Urothelium cell line (cell line): Measurements from ENCODE around the gene CNOT3.
A peak's percentile ranks its signal among the peaks of the same experiment; 100 is the strongest.
"Not testable (repeated sequence)": the region's sequence is repeated elsewhere in the genome, so short reads cannot be mapped to it uniquely, and the experiment has no call there.

Source experiments
- DNase-seq: peaks from one replicate; pipeline ENCODE4 v3.0.0; 2011; ENCODE audit warnings: low spot score, mixed read lengths
- FAIRE-seq: peaks from 2 replicates; lab custom pipeline; 2011; peaks lifted over from hg19 to GRCh38; lab: Jason Lieb, UNC

The CNOT3 gene

DNA sequence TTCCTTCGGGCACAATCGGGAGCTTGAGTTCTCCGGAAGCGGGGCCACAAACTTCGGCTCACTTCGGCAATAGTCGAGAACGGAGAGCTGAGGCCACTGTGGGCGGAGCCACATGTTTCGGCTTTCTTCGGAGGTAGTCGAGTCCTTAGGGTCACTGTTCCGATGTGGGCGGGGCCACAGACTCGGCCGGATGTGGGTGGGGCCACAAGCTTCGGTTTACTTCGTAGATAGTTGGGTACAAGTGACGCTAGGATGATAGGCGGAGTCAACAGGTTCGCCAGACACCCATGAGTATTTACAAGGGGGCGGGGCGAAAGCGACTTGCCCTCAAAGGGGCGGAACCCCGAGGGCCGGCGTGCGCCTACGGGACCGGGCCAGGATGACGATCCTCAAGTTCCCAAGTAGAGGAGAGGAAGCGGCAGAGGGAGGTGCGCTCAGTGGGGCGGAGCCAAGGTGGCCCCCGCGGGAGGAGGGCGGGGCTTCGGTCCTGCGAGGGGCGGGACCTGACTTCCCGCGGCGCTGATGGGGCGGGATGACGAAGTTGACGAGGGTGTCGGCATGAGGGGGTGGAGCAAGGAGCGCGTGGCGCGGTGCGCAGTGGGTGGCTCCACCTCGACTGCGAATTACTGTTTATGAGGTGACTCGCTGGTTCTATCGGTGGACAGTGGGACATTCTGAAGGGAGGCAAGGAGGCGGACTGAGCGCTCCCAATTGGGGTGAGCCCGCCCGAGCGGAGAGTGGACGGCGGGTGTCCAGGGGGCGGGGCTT lies 52.4 kb downstream of the CNOT3 start:
- FAIRE-seq (peak; percentile 98), DNase-seq (peak; percentile 92)

DNA sequence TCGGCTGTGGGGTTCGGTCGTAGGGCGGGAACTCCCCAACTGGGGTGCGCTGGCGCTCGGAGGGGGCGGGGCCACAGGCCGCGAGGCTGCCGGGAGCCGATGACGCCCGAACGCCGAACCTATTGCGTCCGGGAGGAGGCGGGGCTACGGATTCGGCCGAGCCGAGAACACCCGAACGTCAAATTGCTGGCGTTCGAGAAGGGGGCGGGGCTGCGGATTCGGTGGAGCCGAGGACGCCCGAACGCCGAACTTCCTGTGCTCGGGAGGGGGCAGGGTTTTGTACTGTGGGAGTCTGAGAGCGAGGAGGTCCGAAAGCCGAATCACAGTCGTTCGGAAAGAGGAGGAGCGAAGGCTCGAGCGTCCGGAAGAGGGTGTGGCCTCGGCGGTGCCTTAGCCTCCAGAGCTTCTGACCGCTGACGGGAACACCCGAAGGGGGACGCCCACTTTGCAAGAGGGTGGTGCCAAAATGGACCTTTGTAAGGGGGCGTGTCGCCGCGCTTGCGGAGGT lies 53.0 kb downstream of the CNOT3 start:
- DNase-seq (peak; percentile 88), FAIRE-seq (no peak)

DNA sequence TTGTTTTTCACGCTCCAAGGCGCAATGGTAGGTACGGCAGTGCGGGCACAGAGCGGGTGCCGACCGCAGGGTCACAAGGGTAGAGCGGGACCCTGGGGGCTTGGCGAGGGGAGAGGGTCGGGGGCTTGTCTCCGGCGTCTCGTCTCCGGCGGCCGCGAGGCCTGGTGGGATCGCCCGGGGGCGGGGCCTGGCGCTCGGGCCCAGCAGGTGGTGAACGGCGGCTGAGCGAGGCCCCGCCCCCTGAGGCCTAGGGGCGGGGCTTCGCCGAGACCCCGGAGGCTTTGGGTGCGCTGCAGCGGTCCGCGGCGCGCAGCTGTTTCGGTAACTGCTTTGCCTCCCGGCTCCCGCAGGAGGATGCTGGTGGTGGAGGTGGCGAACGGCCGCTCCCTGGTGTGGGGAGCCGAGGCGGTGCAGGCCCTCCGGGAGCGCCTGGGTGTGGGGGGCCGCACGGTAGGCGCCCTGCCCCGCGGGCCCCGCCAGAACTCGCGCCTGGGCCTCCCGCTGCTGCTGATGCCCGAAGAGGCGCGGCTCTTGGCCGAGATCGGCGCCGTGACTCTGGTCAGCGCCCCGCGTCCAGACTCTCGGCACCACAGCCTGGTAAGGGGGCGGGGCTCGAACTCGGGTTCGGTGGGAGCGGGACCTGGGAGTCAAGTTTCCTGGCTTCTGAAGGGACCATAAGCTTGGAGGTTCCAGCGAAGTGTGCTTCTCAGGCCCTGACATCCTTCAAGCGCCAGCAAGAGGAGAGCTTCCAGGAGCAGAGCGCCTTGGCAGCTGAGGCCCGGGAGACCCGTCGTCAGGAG lies 53.6 kb downstream of the CNOT3 start, which contains the start of gene TSEN34:
TSS of gene TSEN34 (plus strand) at position 298 of the 800 bp plus-strand sequence. CDS start at position 355, 57 bp downstream.
- FAIRE-seq (no peak), DNase-seq (peak; percentile 84)

DNA sequence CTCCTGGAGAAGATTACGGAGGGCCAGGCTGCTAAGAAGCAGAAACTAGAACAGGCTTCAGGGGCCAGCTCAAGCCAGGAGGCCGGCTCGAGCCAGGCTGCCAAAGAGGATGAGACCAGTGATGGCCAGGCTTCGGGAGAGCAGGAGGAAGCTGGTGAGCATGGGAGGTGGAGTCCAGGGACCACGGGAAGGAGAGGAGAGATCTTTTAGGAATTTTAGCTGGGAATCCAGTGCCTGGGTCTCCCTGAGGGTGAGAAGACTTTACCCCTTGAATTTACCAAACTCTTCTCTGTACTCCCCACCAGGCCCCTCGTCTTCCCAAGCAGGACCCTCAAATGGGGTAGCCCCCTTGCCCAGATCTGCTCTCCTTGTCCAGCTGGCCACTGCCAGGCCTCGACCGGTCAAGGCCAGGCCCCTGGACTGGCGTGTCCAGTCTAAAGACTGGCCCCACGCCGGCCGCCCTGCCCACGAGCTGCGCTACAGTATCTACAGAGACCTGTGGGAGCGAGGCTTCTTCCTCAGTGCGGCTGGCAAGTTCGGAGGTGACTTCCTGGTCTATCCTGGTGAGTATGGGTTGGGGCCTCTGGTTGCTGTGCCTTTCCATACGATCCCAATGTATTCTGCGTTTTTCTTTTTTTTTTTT lies 54.4 kb downstream of the CNOT3 start:
- DNase-seq (no peak), FAIRE-seq (no peak)

DNA sequence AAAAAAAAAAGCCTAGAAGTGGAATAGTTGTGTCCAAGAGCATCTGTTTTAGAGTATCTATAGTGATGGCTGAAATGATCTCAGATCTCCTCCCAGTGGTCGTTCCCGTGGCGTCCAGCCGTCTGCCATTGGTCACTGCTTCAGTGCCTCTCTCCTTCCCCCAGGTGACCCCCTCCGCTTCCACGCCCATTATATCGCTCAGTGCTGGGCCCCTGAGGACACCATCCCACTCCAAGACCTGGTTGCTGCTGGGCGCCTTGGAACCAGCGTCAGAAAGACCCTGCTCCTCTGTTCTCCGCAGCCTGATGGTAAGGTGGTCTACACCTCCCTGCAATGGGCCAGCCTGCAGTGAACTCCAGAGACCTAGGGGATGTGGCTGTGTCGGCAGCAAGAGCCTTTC lies 55.4 kb downstream of the CNOT3 start:
- FAIRE-seq (no peak), DNase-seq (no peak)

DNA sequence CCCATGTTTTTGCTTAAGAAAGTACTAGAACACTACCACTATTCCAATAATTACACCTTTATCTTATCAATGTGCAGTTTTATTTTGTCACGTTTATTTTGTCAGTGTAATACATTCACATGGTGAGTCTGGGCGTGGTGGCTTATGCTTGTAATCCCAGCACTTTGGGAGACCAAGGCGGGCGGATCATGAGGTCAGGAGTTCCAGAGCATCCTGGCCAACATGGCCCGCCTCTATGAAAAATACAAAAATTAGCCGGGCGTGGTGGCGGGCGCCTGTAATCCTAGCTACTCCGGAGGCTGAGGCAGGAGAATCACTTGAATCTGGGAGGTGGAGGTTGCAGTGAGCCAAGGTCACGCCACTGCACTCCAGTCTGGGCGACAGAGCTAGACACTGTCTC lies 56.9 kb downstream of the CNOT3 start:
- not testable (repeated sequence) for DNase-seq, FAIRE-seq

DNA sequence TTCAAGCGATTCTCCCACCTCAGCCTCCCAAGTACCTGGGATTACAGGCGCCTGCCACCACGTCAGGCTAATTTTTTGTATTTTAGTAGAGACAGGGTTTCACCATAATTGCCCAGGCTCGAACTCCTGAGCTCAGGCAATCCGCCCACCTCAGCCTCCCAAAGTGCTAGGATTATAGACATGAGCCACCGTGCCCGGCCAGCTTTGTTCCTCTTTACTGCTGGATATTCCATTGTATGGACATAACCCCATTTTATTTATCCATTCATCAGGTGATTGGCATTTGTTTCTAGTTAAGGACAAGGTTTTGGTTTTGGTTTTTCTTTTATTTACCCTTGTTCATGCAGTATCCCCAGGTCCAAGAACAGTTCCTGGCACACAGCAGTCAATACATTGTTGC lies 59.0 kb downstream of the CNOT3 start:
- no peak for DNase-seq
- FAIRE-seq: no peak

DNA sequence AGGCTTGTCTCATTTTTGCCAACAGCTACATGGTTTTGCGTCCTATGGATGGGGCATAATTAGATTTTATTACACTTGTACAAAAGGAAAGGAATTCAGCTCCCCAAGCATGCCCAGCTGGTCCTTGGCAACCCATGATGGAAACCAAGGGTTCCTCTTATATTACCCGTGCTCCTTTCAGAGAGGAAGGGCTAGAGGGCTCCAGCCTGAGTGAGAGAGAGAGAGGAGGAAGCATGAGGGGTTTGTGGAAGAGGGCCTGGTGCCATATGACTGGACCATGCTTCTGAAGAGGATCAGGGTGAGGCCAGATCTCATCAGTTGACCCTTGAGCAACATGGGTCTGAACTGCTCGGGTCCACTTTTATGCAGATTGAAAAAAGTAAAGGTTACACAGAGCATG lies 59.6 kb downstream of the CNOT3 start:
- DNase-seq (no peak), FAIRE-seq (no peak)

DNA sequence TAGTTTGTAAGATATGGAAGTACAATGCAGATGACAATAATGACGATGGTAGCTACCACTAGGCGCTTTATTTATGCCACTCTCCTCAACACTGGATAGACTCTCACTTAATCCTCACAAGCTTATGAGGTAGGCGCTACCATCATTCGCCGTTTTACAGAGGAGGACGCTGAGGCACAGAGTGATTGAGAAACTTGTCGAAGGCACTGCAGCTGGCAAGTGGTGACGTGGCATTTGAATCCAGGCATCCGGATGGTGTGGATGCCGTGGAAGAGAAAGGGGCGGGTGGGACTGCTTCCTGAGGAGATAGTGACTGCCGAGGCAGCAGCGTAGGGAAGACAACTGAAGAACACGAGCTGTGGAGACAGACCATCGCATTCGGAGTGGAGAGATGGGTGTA lies 61.8 kb downstream of the CNOT3 start:
- no peak for FAIRE-seq
- DNase-seq: no peak

DNA sequence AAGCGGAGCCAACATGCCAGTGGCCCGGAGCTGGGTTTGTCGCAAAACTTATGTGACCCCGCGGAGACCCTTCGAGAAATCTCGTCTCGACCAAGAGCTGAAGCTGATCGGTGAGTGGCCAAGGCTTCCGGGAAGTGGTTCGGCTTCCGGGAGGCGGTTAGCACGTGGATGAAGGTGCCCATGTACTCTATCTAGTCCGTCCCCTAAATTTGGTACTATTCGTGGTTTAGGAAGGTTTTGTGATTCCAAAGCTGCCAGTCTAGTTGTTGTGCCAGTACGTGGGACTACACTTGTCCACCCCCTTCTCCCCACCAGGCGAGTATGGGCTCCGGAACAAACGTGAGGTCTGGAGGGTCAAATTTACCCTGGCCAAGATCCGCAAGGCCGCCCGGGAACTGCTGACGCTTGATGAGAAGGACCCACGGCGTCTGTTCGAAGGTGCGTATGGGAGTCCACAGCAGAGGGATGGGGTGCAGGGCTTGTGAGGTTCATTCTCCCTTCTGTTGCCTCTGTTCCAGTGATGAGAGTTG lies 63.7 kb downstream of the CNOT3 start:
- no peak for FAIRE-seq
- DNase-seq: no peak

DNA sequence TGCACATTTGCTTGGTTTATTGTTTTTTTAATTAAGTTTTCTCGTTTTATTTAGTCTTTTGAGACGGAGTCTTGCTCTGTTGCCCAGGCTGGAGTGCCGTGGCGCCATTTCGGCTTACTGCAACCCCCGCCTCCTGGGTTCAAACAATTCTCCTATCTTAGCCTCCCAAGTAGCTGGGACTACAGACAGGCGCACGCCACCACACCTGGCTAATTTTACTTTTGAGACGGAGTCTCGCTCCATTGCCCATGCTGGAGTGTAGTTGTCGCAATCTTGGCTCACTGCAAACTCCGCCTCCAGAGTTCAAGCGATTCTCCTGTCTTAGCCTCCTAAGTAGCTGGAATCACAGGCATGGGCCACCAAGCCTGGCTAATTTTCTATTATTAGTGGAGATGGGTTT lies 64.4 kb downstream of the CNOT3 start:
- no peak for DNase-seq
- no peak for FAIRE-seq

DNA sequence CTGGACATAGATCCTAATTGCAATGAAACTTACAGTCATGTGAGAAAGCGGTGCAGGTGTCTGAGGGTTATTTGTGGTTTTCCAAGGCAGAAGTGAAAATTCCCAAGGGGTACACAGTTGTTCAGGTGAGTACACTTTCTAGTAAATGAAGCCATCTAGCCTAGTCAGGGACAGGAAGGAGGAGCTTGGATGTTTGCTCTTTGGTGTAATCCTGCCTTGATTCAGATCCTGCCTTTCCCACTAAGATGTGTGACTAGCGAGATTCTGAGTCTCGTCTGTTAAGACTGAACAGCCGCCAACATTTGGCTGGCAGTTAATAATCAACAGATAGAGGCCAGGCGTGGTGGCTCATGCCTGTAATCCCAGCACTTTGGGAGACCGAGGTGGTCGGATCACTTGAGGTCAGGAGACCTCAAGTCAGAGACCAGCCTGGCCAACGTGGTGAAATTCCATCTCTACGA lies 65.6 kb downstream of the CNOT3 start:
- FAIRE-seq: no peak
- DNase-seq: no peak

DNA sequence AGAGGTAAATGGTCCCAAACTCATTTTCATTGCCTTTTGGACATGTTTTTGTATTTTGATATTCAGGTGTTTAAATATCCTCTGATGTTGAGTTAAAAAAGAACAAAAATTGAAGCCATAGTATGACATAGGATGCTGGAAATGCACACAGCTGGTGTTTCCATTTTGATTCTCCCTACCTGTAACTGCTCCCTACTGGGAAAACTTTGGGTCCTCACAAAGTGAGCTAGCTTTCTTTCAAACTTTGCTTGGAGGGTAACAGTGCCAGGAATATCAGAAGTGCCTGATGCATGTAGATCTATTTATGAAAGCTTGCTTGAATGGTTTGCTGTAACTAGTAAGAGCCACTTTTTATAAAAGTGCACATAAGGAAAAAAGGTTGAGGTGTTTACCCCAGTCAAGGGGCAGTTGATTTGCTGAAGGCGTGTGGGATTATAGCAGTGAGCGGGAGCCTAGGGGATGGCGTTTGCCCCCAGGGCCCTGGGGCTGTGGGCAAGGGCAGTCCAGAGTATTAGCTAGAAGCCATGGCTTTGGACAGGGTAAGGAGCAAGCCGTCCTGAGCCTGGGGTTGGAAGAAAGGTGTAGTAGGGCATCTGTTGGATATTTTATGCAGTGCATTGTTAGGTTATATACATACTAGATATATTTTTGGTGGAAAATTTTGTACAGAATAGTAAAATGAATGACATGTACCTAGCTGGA lies 67.4 kb downstream of the CNOT3 start:
- no peak for FAIRE-seq
- no peak for DNase-seq
